K562 (cell line): ENCODE measurements around the gene NYAP2. TPM values are rescaled to one million over a fixed set of nuclear protein-coding genes. Genes with fewer than 3 reads are reported as not detected.

Source experiments
- ATAC-seq: fragments of 200-7000 bp; cut with Tn5 transposase; 3 replicates; pipeline ENCODE4 v1.9.1; 2020; ENCODE audit warnings: moderate library complexity
- BruUV-seq: library from RNA; stranded (reverse); fragments of 400-500 nt; replicated peaks from 2 replicates; lab custom pipeline; 2021; lab: Mats Ljungman, UMichigan
- CTCF ChIA-PET: fragments of 300-600 bp; formaldehyde crosslinking; extraction: SDS; loops from one replicate; lab custom pipeline; 2021; ENCODE audit warnings: low intra/inter-chr PET ratio; lab: Yijun Ruan, JAX
- POLR2A ChIA-PET: fragments of 300-600, 350-650 bp; sonication (Branson Sonifier 250); formaldehyde crosslinking; extraction: SDS; loops from one replicate; lab custom pipeline; 2021; ENCODE audit warnings: antibody characterized with exemption, inconsistent platforms; lab: Yijun Ruan, JAX
- DNase-seq, 4 experiments: peaks; one replicate each; pipeline versions ENCODE4 v3.0.0 to v3.0.0-alpha.2; 2011 to 2018; ENCODE audit warnings: low spot score in 3 of 4, mixed read lengths in 3 of 4; ENCODE audit errors: extremely low read depth in 1 of 4
- FAIRE-seq: peaks from 2 replicates; lab custom pipeline; 2011; peaks lifted over from hg19 to GRCh38; lab: Jason Lieb, UNC
- H2AFZ ChIP-seq: 2 replicates; pipeline ENCODE4 v1.6.0; 2011; ENCODE audit warnings: low read depth, low read length, control low read depth, inconsistent platforms
- H3K27ac ChIP-seq: fragments of 200-600 bp; 3 replicates; pipeline ENCODE4 v1.8.0; 2011; ENCODE audit warnings: low read depth, mild to moderate bottlenecking, control low read depth, inconsistent platforms, low read length, moderate library complexity, mixed read lengths; ENCODE audit errors: extremely low read depth
- H3K27me3 ChIP-seq, 2 experiments: fragments of 300-600 bp in 1 of 2; 2 replicates in 1 of 2; 3 replicates in 1 of 2; pipeline versions ENCODE4 v1.6.0 to v1.8.0; 2011; ENCODE audit warnings: inconsistent platforms in 2 of 2, low read length in 2 of 2, mild to moderate bottlenecking in 1 of 2, mixed read lengths in 1 of 2, moderate library complexity in 1 of 2; ENCODE audit not compliant: control insufficient read depth in 2 of 2, insufficient read depth in 2 of 2
- H3K36me3 ChIP-seq: fragments of 300-600 bp; 3 replicates; pipeline ENCODE4 v1.8.0; 2011; ENCODE audit warnings: mild to moderate bottlenecking, low read length, inconsistent platforms; ENCODE audit not compliant: control insufficient read depth, insufficient read depth
- H3K4me1 ChIP-seq, 2 experiments: fragments of 200-600 bp in 1 of 2; replicated peaks in 1 of 2; 2 replicates in 1 of 2; 3 replicates in 1 of 2; pipeline versions ENCODE4 v1.5.1 to v1.8.0; 2011; ENCODE audit warnings: inconsistent platforms in 2 of 2, low read length in 2 of 2, mild to moderate bottlenecking in 1 of 2, mixed read lengths in 1 of 2, moderate library complexity in 1 of 2; ENCODE audit not compliant: control insufficient read depth in 2 of 2, insufficient read depth in 2 of 2
- H3K4me2 ChIP-seq: 2 replicates; pipeline ENCODE4 v1.6.1; 2011; ENCODE audit warnings: low read length, control low read depth, inconsistent platforms, mixed read lengths; ENCODE audit not compliant: insufficient read depth
- H3K4me3 ChIP-seq: fragments of 200-600 bp; sonication (generic), shearing (Covaris generic); 2 replicates; pipeline ENCODE4 v1.5.1; 2016; ENCODE audit warnings: control low read depth, inconsistent platforms
- H3K79me2 ChIP-seq: fragments of 200-600 bp; 3 replicates; pipeline ENCODE4 v1.8.0; 2011; ENCODE audit warnings: low read length, inconsistent platforms; ENCODE audit not compliant: control insufficient read depth, insufficient read depth
- H3K9ac ChIP-seq, 2 experiments: 2 replicates each; pipeline versions ENCODE4 v1.6.0 to v1.6.1; 2011; ENCODE audit warnings: low read depth in 2 of 2, low read length in 2 of 2, control low read depth in 1 of 2, inconsistent platforms in 1 of 2, mild to moderate bottlenecking in 1 of 2, mixed read lengths in 1 of 2; ENCODE audit not compliant: insufficient read depth in 1 of 2
- H3K9me1 ChIP-seq: one replicate; pipeline ENCODE4 v1.6.0; 2011; ENCODE audit warnings: inconsistent platforms, mild to moderate bottlenecking, low read length, moderate library complexity; ENCODE audit not compliant: control insufficient read depth, insufficient read depth
- H3K9me3 ChIP-seq: replicated peaks from 2 replicates; pipeline ENCODE4 v1.5.1; 2011; ENCODE audit warnings: low read depth, low read length, inconsistent platforms; ENCODE audit not compliant: control insufficient read depth, insufficient read depth
- H4K20me1 ChIP-seq: replicated peaks from 2 replicates; pipeline ENCODE4 v1.6.1; 2011; ENCODE audit warnings: low read length, inconsistent platforms, mixed read lengths; ENCODE audit not compliant: control insufficient read depth, insufficient read depth
- ADNP ChIP-seq: fragments of 200-800 bp; sonication (Bioruptor generic); IDR thresholded peaks from 2 replicates; pipeline ENCODE4 v1.6.1; 2016; ENCODE audit warnings: missing genetic modification characterization, missing compliant biosample characterization
- BCL6 ChIP-seq: fragments of 250-450 bp; sonication (Bioruptor Pico); IDR thresholded peaks from 2 replicates; pipeline ENCODE4 v1.4.0; 2020
- ILF3 ChIP-seq: fragments of 450-650 bp; IDR thresholded peaks from 2 replicates; pipeline ENCODE4 v1.6.1; 2018; ENCODE audit warnings: antibody characterized with exemption, mild to moderate bottlenecking, moderate library complexity, borderline replicate concordance
- SIN3A ChIP-seq, 2 experiments: fragments of 150-350 bp in 1 of 2; IDR thresholded peaks; 2 replicates each; pipeline ENCODE4 v1.6.1; 2011 to 2016; ENCODE audit warnings: borderline replicate concordance in 2 of 2, low read depth in 2 of 2, low read length in 2 of 2, mild to moderate bottlenecking in 2 of 2, moderate library complexity in 2 of 2; ENCODE audit not compliant: control insufficient read depth in 1 of 2
- XRCC4 ChIP-seq: IDR thresholded peaks from one replicate; pipeline ENCODE4 v1.6.1; 2011; ENCODE audit not compliant: insufficient read depth, insufficient read length; ENCODE audit errors: extremely low read depth
- WGBS: fragments of 100-300 bp; shearing (Covaris generic); methylation state at CpG from one replicate; pipeline ENCODE4 v1.1.6; 2016; ENCODE audit warnings: low coverage, mixed read lengths; ENCODE audit not compliant: insufficient coverage; ENCODE audit errors: missing lambda C conversion rate; 5-methylcytosine and 5-hydroxymethylcytosine counted together
- in situ Hi-C: fragments of 300-500 bp; cut with MboI; formaldehyde crosslinking; loops from 4 replicates; pipeline ENCODE4 v1.15.0; 2018; ENCODE audit warnings: inconsistent platforms, mixed read lengths
- intact Hi-C: fragments of 100-400 bp; cut with micrococcal nuclease; formaldehyde crosslinking; loops from 2 replicates; pipeline ENCODE4 v1.14.2; 2022
- polyA plus RNA-seq, 8 experiments: library from polyadenylated mRNA; depleted of rRNA in 4 of 8; stranded (reverse) in 5 of 8; unstranded in 3 of 8; fragments of >200 nt; fragmentation: Nextera tagmentation in 2 of 8; fragmentation: Illumina TruSeq in 1 of 8; extraction: Ambion mirVana in 2 of 8; extraction: Trizol in 1 of 8; gene quantifications; 2 replicates each; pipeline versions ENCODE4 v1.2.1 to v1.2.3, GENCODE V29; 2011 to 2014; ENCODE audit warnings: inconsistent platforms in 1 of 8, missing spikeins in 1 of 8
- total RNA-seq, 7 experiments: library from RNA; depleted of rRNA in 6 of 7; stranded (reverse); fragments of >200 nt in 6 of 7; fragmentation: Illumina TruSeq in 2 of 7; extraction: Trizol in 2 of 7; gene quantifications; 2 replicates each; pipeline versions ENCODE4 v1.2.1 to v1.2.3, GENCODE V29; 2011 to 2021; ENCODE audit warnings: low replicate concordance in 1 of 7
- TF ChIP-seq, protein P1 (sequence below), 2 experiments: fragments of 450-650 bp in 1 of 2; IDR thresholded peaks; 2 replicates each; pipeline ENCODE4 v1.6.1; 2011 to 2017; ENCODE audit warnings: low read depth in 2 of 2, antibody characterized with exemption in 1 of 2, borderline replicate concordance in 1 of 2, low read length in 1 of 2, mild to moderate bottlenecking in 1 of 2, mixed read lengths in 1 of 2; ENCODE audit not compliant: control insufficient read depth in 1 of 2
- TF ChIP-seq, protein P2 (sequence below): fragments of 250-450 bp; sonication (Bioruptor Pico); IDR thresholded peaks from 2 replicates; pipeline ENCODE4 v1.4.0; 2020
- TF ChIP-seq, protein P3 (sequence below): fragments of 250-450 bp; sonication (Bioruptor Pico); IDR thresholded peaks from 2 replicates; pipeline ENCODE4 v1.8.0; 2022; ENCODE audit warnings: inconsistent platforms

Gene NYAP2
- total and polyA plus RNA-seq, 9 of the 15 experiments (the other 6 are each of a cell fraction or from before 2014, with no cell fraction given), result 0.03 to 0.04 (median 0.04) TPM; not detected in 3

DNA sequence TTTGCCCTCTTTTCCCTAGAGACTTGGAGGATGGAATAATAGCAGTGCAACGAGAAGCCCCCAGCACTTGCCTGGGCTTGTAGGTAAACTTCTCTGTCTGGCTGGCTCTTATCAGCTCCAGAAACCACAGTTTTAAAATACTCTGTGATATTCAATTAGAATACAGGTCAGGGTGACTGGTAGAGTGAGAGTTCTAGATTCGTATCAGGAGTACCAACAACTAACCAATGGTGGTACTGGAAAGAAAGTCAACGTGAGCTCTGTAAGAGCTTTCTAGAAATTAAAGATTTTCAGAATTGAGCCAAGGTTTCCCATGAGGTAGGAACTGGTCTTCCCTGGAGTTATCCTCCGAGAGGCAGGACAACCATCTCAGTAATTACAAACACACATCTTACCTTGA lies 216.9 kb downstream of the NYAP2 start:
- H3K9me3 ChIP-seq, result no peaks in the 10 kb centered on the region
- no peaks in the 10 kb centered on the region for H3K36me3 ChIP-seq
- FAIRE-seq (no peak), ATAC-seq (no peak), DNase-seq (no peak)
- no peaks in the 10 kb centered on the region for H4K20me1 ChIP-seq
- no peak overlapping the region for H3K4me3 ChIP-seq
- intact Hi-C loops, result no loop called here
- no TSS peak for BruUV-seq
- ChIA-PET CTCF (no interaction called here), POLR2A (no interaction called here)
- H3K4me2 ChIP-seq, result no peak overlapping the region
- H3K9me1 ChIP-seq, result no peaks in the 10 kb centered on the region
- H3K79me2 ChIP-seq, result no peaks in the 10 kb centered on the region
- H3K9ac ChIP-seq, result no peak overlapping the region
- no peaks in the 10 kb centered on the region for H3K4me1 ChIP-seq
- no peak overlapping the region for H3K27ac ChIP-seq
- no peaks in the 10 kb centered on the region for H3K27me3 ChIP-seq
- 30% methylated on average over 4 of the region's 4 CpGs for WGBS
- in situ Hi-C loops, result no loop called here
- H2AFZ ChIP-seq, result no peak overlapping the region
- TF ChIP-seq ILF3 (no peak), ADNP (no peak), SIN3A (IDR thresholded peaks at IDR 0.05; ENCODE audit: borderline replicate concordance in 2 of 2, control insufficient read depth in 1 of 2, low read depth in 2 of 2, low read length in 2 of 2) (no peak), BCL6 (no peak), XRCC4 (no peak)
- TF ChIP-seq, protein P1, sequence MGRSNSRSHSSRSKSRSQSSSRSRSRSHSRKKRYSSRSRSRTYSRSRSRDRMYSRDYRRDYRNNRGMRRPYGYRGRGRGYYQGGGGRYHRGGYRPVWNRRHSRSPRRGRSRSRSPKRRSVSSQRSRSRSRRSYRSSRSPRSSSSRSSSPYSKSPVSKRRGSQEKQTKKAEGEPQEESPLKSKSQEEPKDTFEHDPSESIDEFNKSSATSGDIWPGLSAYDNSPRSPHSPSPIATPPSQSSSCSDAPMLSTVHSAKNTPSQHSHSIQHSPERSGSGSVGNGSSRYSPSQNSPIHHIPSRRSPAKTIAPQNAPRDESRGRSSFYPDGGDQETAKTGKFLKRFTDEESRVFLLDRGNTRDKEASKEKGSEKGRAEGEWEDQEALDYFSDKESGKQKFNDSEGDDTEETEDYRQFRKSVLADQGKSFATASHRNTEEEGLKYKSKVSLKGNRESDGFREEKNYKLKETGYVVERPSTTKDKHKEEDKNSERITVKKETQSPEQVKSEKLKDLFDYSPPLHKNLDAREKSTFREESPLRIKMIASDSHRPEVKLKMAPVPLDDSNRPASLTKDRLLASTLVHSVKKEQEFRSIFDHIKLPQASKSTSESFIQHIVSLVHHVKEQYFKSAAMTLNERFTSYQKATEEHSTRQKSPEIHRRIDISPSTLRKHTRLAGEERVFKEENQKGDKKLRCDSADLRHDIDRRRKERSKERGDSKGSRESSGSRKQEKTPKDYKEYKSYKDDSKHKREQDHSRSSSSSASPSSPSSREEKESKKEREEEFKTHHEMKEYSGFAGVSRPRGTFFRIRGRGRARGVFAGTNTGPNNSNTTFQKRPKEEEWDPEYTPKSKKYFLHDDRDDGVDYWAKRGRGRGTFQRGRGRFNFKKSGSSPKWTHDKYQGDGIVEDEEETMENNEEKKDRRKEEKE (IDR thresholded peaks at IDR 0.05; ENCODE audit: borderline replicate concordance in 1 of 2, control insufficient read depth in 1 of 2, low read depth in 2 of 2, low read length in 1 of 2), result no peak
- TF ChIP-seq, protein P2, sequence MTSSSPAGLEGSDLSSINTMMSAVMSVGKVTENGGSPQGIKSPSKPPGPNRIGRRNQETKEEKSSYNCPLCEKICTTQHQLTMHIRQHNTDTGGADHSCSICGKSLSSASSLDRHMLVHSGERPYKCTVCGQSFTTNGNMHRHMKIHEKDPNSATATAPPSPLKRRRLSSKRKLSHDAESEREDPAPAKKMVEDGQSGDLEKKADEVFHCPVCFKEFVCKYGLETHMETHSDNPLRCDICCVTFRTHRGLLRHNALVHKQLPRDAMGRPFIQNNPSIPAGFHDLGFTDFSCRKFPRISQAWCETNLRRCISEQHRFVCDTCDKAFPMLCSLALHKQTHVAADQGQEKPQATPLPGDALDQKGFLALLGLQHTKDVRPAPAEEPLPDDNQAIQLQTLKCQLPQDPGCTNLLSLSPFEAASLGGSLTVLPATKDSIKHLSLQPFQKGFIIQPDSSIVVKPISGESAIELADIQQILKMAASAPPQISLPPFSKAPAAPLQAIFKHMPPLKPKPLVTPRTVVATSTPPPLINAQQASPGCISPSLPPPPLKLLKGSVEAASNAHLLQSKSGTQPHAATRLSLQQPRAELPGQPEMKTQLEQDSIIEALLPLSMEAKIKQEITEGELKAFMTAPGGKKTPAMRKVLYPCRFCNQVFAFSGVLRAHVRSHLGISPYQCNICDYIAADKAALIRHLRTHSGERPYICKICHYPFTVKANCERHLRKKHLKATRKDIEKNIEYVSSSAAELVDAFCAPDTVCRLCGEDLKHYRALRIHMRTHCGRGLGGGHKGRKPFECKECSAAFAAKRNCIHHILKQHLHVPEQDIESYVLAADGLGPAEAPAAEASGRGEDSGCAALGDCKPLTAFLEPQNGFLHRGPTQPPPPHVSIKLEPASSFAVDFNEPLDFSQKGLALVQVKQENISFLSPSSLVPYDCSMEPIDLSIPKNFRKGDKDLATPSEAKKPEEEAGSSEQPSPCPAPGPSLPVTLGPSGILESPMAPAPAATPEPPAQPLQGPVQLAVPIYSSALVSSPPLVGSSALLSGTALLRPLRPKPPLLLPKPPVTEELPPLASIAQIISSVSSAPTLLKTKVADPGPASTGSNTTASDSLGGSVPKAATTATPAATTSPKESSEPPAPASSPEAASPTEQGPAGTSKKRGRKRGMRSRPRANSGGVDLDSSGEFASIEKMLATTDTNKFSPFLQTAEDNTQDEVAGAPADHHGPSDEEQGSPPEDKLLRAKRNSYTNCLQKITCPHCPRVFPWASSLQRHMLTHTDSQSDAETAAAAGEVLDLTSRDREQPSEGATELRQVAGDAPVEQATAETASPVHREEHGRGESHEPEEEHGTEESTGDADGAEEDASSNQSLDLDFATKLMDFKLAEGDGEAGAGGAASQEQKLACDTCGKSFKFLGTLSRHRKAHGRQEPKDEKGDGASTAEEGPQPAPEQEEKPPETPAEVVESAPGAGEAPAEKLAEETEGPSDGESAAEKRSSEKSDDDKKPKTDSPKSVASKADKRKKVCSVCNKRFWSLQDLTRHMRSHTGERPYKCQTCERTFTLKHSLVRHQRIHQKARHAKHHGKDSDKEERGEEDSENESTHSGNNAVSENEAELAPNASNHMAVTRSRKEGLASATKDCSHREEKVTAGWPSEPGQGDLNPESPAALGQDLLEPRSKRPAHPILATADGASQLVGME (CRISPR knock-in tag), result no peak
- TF ChIP-seq, protein P3, sequence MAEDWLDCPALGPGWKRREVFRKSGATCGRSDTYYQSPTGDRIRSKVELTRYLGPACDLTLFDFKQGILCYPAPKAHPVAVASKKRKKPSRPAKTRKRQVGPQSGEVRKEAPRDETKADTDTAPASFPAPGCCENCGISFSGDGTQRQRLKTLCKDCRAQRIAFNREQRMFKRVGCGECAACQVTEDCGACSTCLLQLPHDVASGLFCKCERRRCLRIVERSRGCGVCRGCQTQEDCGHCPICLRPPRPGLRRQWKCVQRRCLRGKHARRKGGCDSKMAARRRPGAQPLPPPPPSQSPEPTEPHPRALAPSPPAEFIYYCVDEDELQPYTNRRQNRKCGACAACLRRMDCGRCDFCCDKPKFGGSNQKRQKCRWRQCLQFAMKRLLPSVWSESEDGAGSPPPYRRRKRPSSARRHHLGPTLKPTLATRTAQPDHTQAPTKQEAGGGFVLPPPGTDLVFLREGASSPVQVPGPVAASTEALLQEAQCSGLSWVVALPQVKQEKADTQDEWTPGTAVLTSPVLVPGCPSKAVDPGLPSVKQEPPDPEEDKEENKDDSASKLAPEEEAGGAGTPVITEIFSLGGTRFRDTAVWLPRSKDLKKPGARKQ (CRISPR knock-in tag), result no peak
